Thyroid gland (tissue), 4 donors: Measurements from ENCODE around the gene DHX15. TPM values are rescaled to one million over a fixed set of nuclear protein-coding genes. Genes with fewer than 3 reads are reported as not detected.

ENCODE experiments used
- DNase-seq, 2 donors: peaks; one replicate each; pipeline ENCODE4 v3.0.0-alpha.2; 2019
- H3K27ac ChIP-seq, 3 donors: fragments of 200-600 bp; sonication (generic); 1 replicate in 2 of 3; 2 replicates in 1 of 3; pipeline ENCODE4 v1.5.1; 2016 to 2019; ENCODE audit warnings: mild to moderate bottlenecking in 1 of 3, moderate library complexity in 1 of 3
- H3K27me3 ChIP-seq: fragments of 200-600 bp; sonication (generic); one replicate; pipeline ENCODE4 v1.5.1; 2019
- H3K36me3 ChIP-seq, 2 donors: fragments of 200-600 bp; sonication (generic); one replicate each; pipeline ENCODE4 v1.5.1; 2016 to 2019
- H3K4me1 ChIP-seq, 2 donors: fragments of 200-600 bp; sonication (generic); one replicate each; pipeline ENCODE4 v1.5.1; 2017 to 2019
- H3K4me3 ChIP-seq, 3 donors: fragments of 200-600 bp; sonication (generic); replicated peaks in 1 of 3; 1 replicate in 2 of 3; 2 replicates in 1 of 3; pipeline ENCODE4 v1.5.1; 2016; ENCODE audit warnings: mild to moderate bottlenecking in 1 of 3
- H3K9me3 ChIP-seq: fragments of 200-600 bp; sonication (generic); one replicate; pipeline ENCODE4 v1.5.1; 2017
- CTCF ChIP-seq, 6 experiments: fragments of 200-600 bp in 3 of 6; fragments of 450-650 bp in 3 of 6; sonication (generic) in 3 of 6; IDR thresholded peaks; one replicate each; pipeline ENCODE4 v1.5.1; 2016 to 2019; ENCODE audit warnings: antibody characterized with exemption in 6 of 6, mild to moderate bottlenecking in 2 of 6, inconsistent platforms in 1 of 6, moderate library complexity in 1 of 6
- POLR2A ChIP-seq, 2 donors: fragments of 450-650 bp; IDR thresholded peaks; one replicate each; pipeline ENCODE4 v1.6.1; 2017; ENCODE audit warnings: antibody characterized with exemption in 2 of 2, mild to moderate bottlenecking in 2 of 2, moderate library complexity in 1 of 2
- WGBS, 2 donors: methylation state at CpG; one replicate each; pipeline ENCODE4 v1.1.5; 2017; 5-methylcytosine and 5-hydroxymethylcytosine counted together
- intact Hi-C: fragments of 100-400 bp; cut with DNase I; formaldehyde crosslinking; loops from one replicate; pipeline ENCODE4 v1.15.1; 2023
- total RNA-seq, 4 donors: library from RNA; depleted of rRNA; stranded (reverse); fragments of >200 nt; gene quantifications; one replicate each; pipeline ENCODE4 v1.2.3, GENCODE V29; 2016

DHX15 gene
- total RNA-seq, 4 donors from 2014 or later, result 139 to 199 (median 150) TPM

DNA sequence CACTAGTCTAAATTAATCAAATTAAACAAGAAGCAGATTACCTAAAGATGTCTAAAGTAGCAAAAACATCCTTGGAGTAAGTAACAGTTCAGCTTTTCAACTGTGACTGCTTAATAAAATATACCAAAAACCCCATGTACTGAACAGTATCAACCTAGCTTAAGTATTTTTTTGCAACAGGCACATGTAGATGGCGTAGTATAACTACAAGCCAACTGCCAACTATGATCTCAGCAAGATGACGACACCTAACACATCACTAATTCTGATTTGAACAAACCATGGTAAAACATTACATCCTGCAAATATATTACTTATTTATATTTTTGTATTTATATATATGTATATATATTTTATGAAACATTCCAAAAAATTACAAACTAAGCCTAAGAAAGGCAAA lies 24.5 kb downstream of the DHX15 start:
- DNase-seq, result no peak
- peaks cover 0 to 4% of the 10 kb centered on the region in 2 donors for H3K4me1 ChIP-seq
- H3K27ac ChIP-seq, result no peak overlapping the region
- TF ChIP-seq CTCF (IDR thresholded peaks at IDR 0.05) (no peak), POLR2A (IDR thresholded peaks at IDR 0.05) (no peak)
- 88 to 90% methylated on average over 2 of the region's 2 CpGs for WGBS, 2 donors
- peaks cover 0 to 2% of the 10 kb centered on the region in 2 donors for H3K36me3 ChIP-seq
- intact Hi-C loops, result no loop called here
- H3K27me3 ChIP-seq, result no peaks in the 10 kb centered on the region
- H3K9me3 ChIP-seq, result no peaks in the 10 kb centered on the region
- no peak overlapping the region for H3K4me3 ChIP-seq

GRCh38 chr4:24559032-24559821 lies 25.1 kb downstream of the DHX15 start:
- Histone ChIP-seq H3K4me1 (peaks cover 0 to 4% of the 10 kb centered on the region in 2 donors), H3K36me3 (peaks cover 0 to 2% of the 10 kb centered on the region in 2 donors), H3K27me3 (no peaks in the 10 kb centered on the region), H3K27ac (no peak overlapping the region), H3K4me3 (no peak overlapping the region), H3K9me3 (no peaks in the 10 kb centered on the region)
- intact Hi-C loops, result no loop called here
- no peak for TF ChIP-seq POLR2A (IDR thresholded peaks at IDR 0.05)
- TF ChIP-seq CTCF (IDR thresholded peaks at IDR 0.05), result no peak
- DNase-seq, result no peak
- WGBS, 2 donors, result 76 to 83% methylated on average over 3 of the region's 3 CpGs

- Histone ChIP-seq H3K4me3 (no peak overlapping the region), H3K27me3 (no peaks in the 10 kb centered on the region), H3K4me1 (peaks cover 0 to 6% of the 10 kb centered on the region in 2 donors), H3K27ac (no peak overlapping the region), H3K36me3 (peaks cover 0 to 10% of the 10 kb centered on the region in 2 donors), H3K9me3 (no peaks in the 10 kb centered on the region)
- no peak for DNase-seq
- no peak for TF ChIP-seq CTCF (IDR thresholded peaks at IDR 0.05)
- no peak for TF ChIP-seq POLR2A (IDR thresholded peaks at IDR 0.05)
- intact Hi-C loops, result no loop called here
- 69 to 73% methylated on average over 8 of the region's 8 CpGs for WGBS, 2 donors
These were observed 27.0 kb downstream of the DHX15 start for GRCh38 chr4:24557026-24558025.

- TF ChIP-seq POLR2A (IDR thresholded peaks at IDR 0.05) (no peak), CTCF (IDR thresholded peaks at IDR 0.05) (peak in 2 of 6 experiments; percentile 15 to 46)
- WGBS, 2 donors, result 89 to 96% methylated on average over 2 of the region's 2 CpGs
- peaks cover 0 to 4% of the 10 kb centered on the region in 2 donors for H3K4me1 ChIP-seq
- intact Hi-C loops, result no loop called here
- H3K4me3 ChIP-seq, result no peak overlapping the region
- H3K27ac ChIP-seq, result no peak overlapping the region
- DNase-seq, result no peak
- H3K36me3 ChIP-seq, result peaks cover 0 to 15% of the 10 kb centered on the region in 2 donors
- no peaks in the 10 kb centered on the region for H3K9me3 ChIP-seq
- H3K27me3 ChIP-seq, result no peaks in the 10 kb centered on the region
These were observed 32.7 kb downstream of the DHX15 start for GRCh38 chr4:24551492-24552289.
